Progenitor cell of endocrine pancreas (in vitro differentiated cells): Measurements from ENCODE around the gene KCNMA1. TPM values are rescaled to one million over a fixed set of nuclear protein-coding genes. Genes with fewer than 3 reads are reported as not detected.
A peak's percentile ranks its signal among the peaks of the same experiment; 100 is the strongest.

Experiments used
- DNase-seq: peaks from one replicate; pipeline ENCODE4 v3.0.0; 2021; ENCODE audit warnings: low spot score; ENCODE audit not compliant: unreplicated experiment
- H3K27ac Mint-ChIP-seq: 2 replicates; pipeline ENCODE4 v1.8.0; 2021; ENCODE audit warnings: mild to moderate bottlenecking, moderate library complexity, mixed read lengths
- H3K27me3 Mint-ChIP-seq: 2 replicates; pipeline ENCODE4 v1.8.0; 2021; ENCODE audit warnings: mixed read lengths
- H3K36me3 Mint-ChIP-seq: 2 replicates; pipeline ENCODE4 v1.8.0; 2022; ENCODE audit warnings: mixed read lengths; ENCODE audit not compliant: insufficient read depth
- H3K4me1 Mint-ChIP-seq: 2 replicates; pipeline ENCODE4 v1.8.0; 2021; ENCODE audit warnings: low read depth, mixed read lengths
- H3K4me3 Mint-ChIP-seq: 2 replicates; pipeline ENCODE4 v1.8.0; 2021; ENCODE audit warnings: low read depth, mild to moderate bottlenecking, moderate library complexity, mixed read lengths
- H3K9me3 Mint-ChIP-seq: 2 replicates; pipeline ENCODE4 v1.8.0; 2021; ENCODE audit warnings: low read depth, mixed read lengths
- total RNA-seq: library from RNA; stranded (reverse); gene quantifications from 2 replicates; pipeline ENCODE4 v1.2.1, GENCODE V29; 2021
- TF ChIP-seq, protein P1 (sequence below): fragments of 200-600 bp; sonication (generic); IDR thresholded peaks from one replicate; pipeline ENCODE4 v1.5.0; 2021; ENCODE audit warnings: antibody characterized with exemption, mild to moderate bottlenecking; ENCODE audit not compliant: unreplicated experiment

KCNMA1 gene
- total RNA-seq, 1 donor from 2014 or later, result 5.8 TPM

DNA sequence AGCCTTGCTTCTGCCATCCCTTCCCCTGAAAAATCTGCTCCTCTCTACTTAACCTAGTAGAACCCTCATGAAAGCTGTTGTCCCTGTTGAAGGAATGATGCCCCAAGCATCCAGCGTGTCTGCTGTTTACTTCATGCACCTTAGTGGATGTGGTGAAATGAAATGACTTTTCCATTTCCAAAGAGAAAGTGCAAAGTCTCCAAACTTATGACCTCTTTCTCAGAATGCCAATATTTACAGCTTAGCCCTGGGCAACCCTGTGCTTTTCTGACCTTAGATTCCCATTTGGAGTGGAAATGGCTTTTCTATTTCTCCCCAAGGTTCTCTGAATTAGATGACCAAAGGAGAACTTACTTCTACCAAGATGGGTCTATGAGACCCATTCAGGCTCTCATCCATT is 256.9 kb downstream of the KCNMA1 start:
- Mint-ChIP-seq H3K9me3 (no peaks in the 10 kb centered on the region), H3K4me3 (no peak overlapping the region), H3K27me3 (peaks cover 10% of the 10 kb centered on the region), H3K27ac (no peak overlapping the region), H3K36me3 (no peaks in the 10 kb centered on the region), H3K4me1 (peaks cover 27% of the 10 kb centered on the region)
- TF ChIP-seq, protein P1, sequence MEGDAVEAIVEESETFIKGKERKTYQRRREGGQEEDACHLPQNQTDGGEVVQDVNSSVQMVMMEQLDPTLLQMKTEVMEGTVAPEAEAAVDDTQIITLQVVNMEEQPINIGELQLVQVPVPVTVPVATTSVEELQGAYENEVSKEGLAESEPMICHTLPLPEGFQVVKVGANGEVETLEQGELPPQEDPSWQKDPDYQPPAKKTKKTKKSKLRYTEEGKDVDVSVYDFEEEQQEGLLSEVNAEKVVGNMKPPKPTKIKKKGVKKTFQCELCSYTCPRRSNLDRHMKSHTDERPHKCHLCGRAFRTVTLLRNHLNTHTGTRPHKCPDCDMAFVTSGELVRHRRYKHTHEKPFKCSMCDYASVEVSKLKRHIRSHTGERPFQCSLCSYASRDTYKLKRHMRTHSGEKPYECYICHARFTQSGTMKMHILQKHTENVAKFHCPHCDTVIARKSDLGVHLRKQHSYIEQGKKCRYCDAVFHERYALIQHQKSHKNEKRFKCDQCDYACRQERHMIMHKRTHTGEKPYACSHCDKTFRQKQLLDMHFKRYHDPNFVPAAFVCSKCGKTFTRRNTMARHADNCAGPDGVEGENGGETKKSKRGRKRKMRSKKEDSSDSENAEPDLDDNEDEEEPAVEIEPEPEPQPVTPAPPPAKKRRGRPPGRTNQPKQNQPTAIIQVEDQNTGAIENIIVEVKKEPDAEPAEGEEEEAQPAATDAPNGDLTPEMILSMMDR, result no peak
- no peak for DNase-seq

DNA sequence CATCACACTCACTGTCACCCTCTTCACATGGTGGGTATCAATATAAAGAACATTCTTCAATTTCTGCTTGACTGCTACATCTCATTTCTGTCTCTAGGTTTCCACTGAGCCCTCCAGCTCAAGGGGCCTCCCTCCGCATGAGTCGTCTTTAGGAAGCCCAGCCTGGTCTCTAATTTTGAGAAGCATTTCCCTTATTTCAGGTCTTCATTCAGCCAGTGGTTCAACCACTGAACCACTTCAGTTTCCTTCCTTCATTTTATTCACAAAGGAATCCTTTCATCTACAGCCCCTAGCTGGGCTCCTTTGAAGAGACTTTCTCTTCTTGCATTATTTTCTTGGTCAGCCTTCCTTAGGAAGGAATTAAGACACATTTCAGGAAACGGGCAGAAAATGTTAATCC is 257.4 kb downstream of the KCNMA1 start:
- Mint-ChIP-seq H3K9me3 (no peaks in the 10 kb centered on the region), H3K4me3 (no peak overlapping the region), H3K36me3 (no peaks in the 10 kb centered on the region), H3K27me3 (peaks cover 6% of the 10 kb centered on the region), H3K4me1 (peaks cover 27% of the 10 kb centered on the region), H3K27ac (no peak overlapping the region)
- no peak for DNase-seq
- TF ChIP-seq, protein P1, result no peak

DNA sequence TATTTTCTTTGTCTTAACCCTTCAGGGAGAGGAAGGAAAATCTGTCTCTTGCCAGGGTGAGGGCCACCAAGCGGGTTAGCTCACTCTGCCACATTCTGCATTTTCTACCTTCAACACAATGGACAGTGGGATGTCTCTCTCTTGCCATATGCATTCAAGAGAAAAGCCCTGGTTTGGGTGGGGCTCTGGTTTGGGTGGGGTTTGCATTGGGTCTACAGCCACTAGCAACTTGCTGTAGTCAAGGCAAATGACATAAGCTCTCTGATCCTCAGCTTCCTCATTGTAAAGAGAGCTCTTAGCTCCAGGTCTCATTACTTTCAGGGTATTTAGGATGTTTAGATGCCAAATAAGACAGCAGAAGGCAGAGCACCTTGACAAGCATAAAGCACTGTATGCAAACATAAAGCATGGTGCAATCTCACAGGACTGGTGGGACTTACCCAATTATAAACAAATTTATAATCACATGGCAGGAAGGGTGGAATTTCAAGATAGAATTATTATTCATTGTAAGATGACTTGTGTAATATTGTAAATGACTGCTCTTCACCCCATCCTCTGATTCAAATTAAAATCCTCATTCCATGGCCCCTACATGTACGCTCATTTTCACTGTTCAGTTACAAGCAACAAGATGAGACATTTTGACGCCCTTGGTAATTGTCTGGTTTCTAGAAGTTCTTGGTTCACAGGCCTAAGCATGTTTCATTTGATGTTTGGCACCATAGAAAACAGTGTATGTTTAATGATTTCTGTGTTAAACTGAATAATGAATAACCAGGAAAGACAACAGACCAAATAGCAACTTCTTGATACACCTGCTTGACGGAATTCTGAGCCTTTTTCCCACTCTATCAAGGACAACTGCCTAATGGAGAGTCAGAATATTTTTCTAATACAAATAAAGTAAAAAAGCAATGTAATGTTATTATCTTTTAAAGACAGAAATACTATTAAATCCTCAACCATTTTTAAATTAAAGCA is 258.9 kb downstream of the KCNMA1 start:
- H3K36me3 Mint-ChIP-seq, result no peaks in the 10 kb centered on the region
- no peaks in the 10 kb centered on the region for H3K9me3 Mint-ChIP-seq
- TF ChIP-seq, protein P1, result no peak
- no peak overlapping the region for H3K27ac Mint-ChIP-seq
- H3K27me3 Mint-ChIP-seq, result peaks cover 6% of the 10 kb centered on the region
- DNase-seq, result no peak
- H3K4me3 Mint-ChIP-seq, result no peak overlapping the region
- H3K4me1 Mint-ChIP-seq, result peaks cover 27% of the 10 kb centered on the region

DNA sequence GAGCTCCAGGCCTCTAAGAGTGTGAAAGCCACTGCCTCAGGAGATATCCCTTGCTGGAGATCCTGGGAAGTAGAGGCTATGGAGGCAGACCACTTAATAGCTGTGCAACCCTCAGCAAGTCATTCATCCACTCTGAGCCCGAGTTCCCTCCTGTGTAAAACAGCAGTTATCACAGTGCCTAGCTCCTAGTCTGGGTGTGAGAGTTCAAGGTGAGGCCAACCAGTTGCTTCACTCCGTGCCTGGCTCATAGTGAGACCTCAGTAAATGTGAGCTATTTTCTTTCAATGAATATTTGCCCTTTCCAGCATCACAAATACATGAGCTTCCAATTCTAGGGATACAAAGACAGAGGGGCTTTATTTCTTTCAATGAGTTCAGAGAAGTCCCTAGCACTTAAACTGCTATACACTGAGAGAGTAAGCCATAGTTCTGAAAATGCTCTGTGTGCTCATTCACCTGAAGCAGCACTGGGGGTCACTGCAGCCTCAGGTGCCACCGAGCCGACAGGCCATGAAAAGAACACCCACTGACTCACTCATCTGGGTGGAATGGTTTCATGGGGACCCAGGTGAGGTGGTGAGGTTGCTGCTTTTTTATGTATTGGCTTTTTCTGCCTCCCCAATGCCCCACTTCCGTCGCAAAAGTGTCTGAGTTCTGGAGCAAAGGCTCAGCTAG is 259.8 kb downstream of the KCNMA1 start:
- Mint-ChIP-seq H3K9me3 (no peaks in the 10 kb centered on the region), H3K36me3 (no peaks in the 10 kb centered on the region), H3K27ac (peak overlapping the region; percentile 65), H3K4me1 (peaks cover 27% of the 10 kb centered on the region), H3K4me3 (no peak overlapping the region), H3K27me3 (peaks cover 6% of the 10 kb centered on the region)
- TF ChIP-seq, protein P1, result peak; percentile 46
- DNase-seq, result no peak

DNA sequence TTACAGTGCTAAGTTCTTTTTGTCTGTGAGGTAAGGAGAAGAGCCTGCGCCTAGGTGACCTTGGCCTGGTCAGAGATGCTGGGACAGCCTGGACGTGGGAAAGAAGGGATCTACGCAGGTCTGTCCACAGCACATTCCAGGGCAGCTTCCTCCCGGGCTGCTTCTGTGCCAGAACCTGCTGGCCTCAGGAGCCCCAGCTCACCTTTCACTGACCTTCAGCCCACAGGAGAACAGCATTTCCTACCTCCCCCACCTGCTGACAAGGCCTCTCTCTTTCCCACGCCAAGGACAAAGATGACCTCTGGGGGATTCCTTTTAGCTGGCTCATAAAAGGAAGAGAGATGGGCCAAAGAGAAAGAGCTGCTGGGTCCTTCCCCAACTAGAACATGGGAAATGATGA is 260.6 kb downstream of the KCNMA1 start:
- H3K4me3 Mint-ChIP-seq, result no peak overlapping the region
- peaks cover 6% of the 10 kb centered on the region for H3K27me3 Mint-ChIP-seq
- H3K27ac Mint-ChIP-seq, result no peak overlapping the region
- TF ChIP-seq, protein P1, result no peak
- no peaks in the 10 kb centered on the region for H3K9me3 Mint-ChIP-seq
- peaks cover 34% of the 10 kb centered on the region for H3K4me1 Mint-ChIP-seq
- H3K36me3 Mint-ChIP-seq, result no peaks in the 10 kb centered on the region
- no peak for DNase-seq
